Mesenchymal stem cell (in vitro differentiated cells and primary cell): ENCODE measurements around the gene ARHGDIG.
"Not testable (repeated sequence)": the region's sequence is repeated elsewhere in the genome, so short reads cannot be mapped to it uniquely, and the experiment has no call there.

Experiments used
- DNase-seq: peaks from one replicate; pipeline ENCODE4 v3.0.0-alpha.2; 2013
- H2AFZ ChIP-seq: one replicate; pipeline ENCODE4 v1.6.1; 2013; ENCODE audit warnings: low read depth, mild to moderate bottlenecking, control low read depth, inconsistent platforms, low read length, moderate library complexity
- H2AK5ac ChIP-seq: 2 replicates; pipeline ENCODE4 v1.6.1; 2013; ENCODE audit warnings: low read length, moderate library complexity, mild to moderate bottlenecking, inconsistent platforms; ENCODE audit not compliant: severe bottlenecking
- H2BK120ac ChIP-seq: one replicate; pipeline ENCODE4 v1.6.1; 2013; ENCODE audit warnings: low read depth, mild to moderate bottlenecking, inconsistent platforms, low read length, moderate library complexity
- H2BK12ac ChIP-seq, 2 experiments: one replicate each; pipeline ENCODE4 v1.6.1; 2013; ENCODE audit warnings: inconsistent platforms in 2 of 2, low read length in 2 of 2, mild to moderate bottlenecking in 2 of 2, moderate library complexity in 2 of 2, control low read depth in 1 of 2
- H2BK15ac ChIP-seq: one replicate; pipeline ENCODE4 v1.6.1; 2013; ENCODE audit warnings: mild to moderate bottlenecking, low read depth, inconsistent platforms; ENCODE audit not compliant: poor library complexity, severe bottlenecking
- H2BK5ac ChIP-seq: 2 replicates; pipeline ENCODE4 v1.6.1; 2013; ENCODE audit warnings: low read depth, mild to moderate bottlenecking, low read length, control low read depth, inconsistent platforms; ENCODE audit not compliant: poor library complexity, severe bottlenecking
- H3K14ac ChIP-seq, 2 experiments: one replicate each; pipeline ENCODE4 v1.6.1; 2013; ENCODE audit warnings: inconsistent platforms in 2 of 2, low read length in 2 of 2, control low read depth in 1 of 2, mild to moderate bottlenecking in 1 of 2, moderate library complexity in 1 of 2
- H3K18ac ChIP-seq, 2 experiments: one replicate each; pipeline ENCODE4 v1.6.1; 2013; ENCODE audit warnings: inconsistent platforms in 2 of 2, low read length in 2 of 2, control low read depth in 1 of 2, low read depth in 1 of 2, mild to moderate bottlenecking in 1 of 2
- H3K23ac ChIP-seq, 2 experiments: one replicate each; pipeline ENCODE4 v1.6.1; 2013; ENCODE audit warnings: inconsistent platforms in 2 of 2, low read length in 2 of 2, mild to moderate bottlenecking in 2 of 2, moderate library complexity in 2 of 2, control low read depth in 1 of 2
- H3K27ac ChIP-seq: 2 replicates; pipeline ENCODE4 v1.5.1; 2013; ENCODE audit warnings: mild to moderate bottlenecking, moderate library complexity, low read length, control low read depth, inconsistent platforms; ENCODE audit not compliant: poor library complexity, severe bottlenecking
- H3K27me3 ChIP-seq, 2 experiments: 2 replicates each; pipeline versions ENCODE4 v1.6.1 to v1.7.0; 2013; ENCODE audit warnings: low read length in 2 of 2, mild to moderate bottlenecking in 2 of 2, moderate library complexity in 2 of 2, control low read depth in 1 of 2, inconsistent platforms in 1 of 2; ENCODE audit not compliant: control insufficient read depth in 1 of 2, insufficient read depth in 1 of 2
- H3K36me3 ChIP-seq, 2 experiments: 2 replicates each; pipeline versions ENCODE4 v1.6.1 to v1.7.0; 2013; ENCODE audit warnings: low read length in 2 of 2, control low read depth in 1 of 2, inconsistent platforms in 1 of 2, low read depth in 1 of 2, mild to moderate bottlenecking in 1 of 2; ENCODE audit not compliant: insufficient read depth in 2 of 2, control insufficient read depth in 1 of 2
- H3K4ac ChIP-seq, 2 experiments: one replicate each; pipeline ENCODE4 v1.6.1; 2013; ENCODE audit warnings: inconsistent platforms in 2 of 2, low read length in 2 of 2, mild to moderate bottlenecking in 2 of 2, moderate library complexity in 2 of 2, control low read depth in 1 of 2, low read depth in 1 of 2
- H3K4me1 ChIP-seq: 2 replicates; pipeline ENCODE4 v1.6.1; 2013; ENCODE audit warnings: low read depth, low read length, control low read depth; ENCODE audit not compliant: control insufficient read depth, insufficient read depth
- H3K4me2 ChIP-seq: 2 replicates; pipeline ENCODE4 v1.6.1; 2013; ENCODE audit warnings: low read length, mild to moderate bottlenecking, inconsistent platforms; ENCODE audit not compliant: poor library complexity, severe bottlenecking
- H3K4me3 ChIP-seq, 2 experiments: 2 replicates each; pipeline versions ENCODE4 v1.5.1 to v1.7.0; 2013; ENCODE audit warnings: low read length in 2 of 2, mild to moderate bottlenecking in 2 of 2, control low read depth in 1 of 2, low read depth in 1 of 2; ENCODE audit not compliant: insufficient read depth in 1 of 2
- H3K79me1 ChIP-seq: replicated peaks from 2 replicates; pipeline ENCODE4 v1.6.1; 2013; ENCODE audit warnings: mild to moderate bottlenecking, control low read depth, low read length, inconsistent platforms; ENCODE audit not compliant: poor library complexity, severe bottlenecking
- H3K9ac ChIP-seq: 2 replicates; pipeline ENCODE4 v1.7.0; 2013; ENCODE audit warnings: mild to moderate bottlenecking, low read length, moderate library complexity
- H3K9me3 ChIP-seq: 2 replicates; pipeline ENCODE4 v1.7.0; 2013; ENCODE audit warnings: mild to moderate bottlenecking, low read length; ENCODE audit not compliant: control insufficient read depth
- H4K8ac ChIP-seq: one replicate; pipeline ENCODE4 v1.6.1; 2013; ENCODE audit warnings: inconsistent platforms, mild to moderate bottlenecking, low read length, moderate library complexity
- H4K91ac ChIP-seq: one replicate; pipeline ENCODE4 v1.6.1; 2013; ENCODE audit warnings: mild to moderate bottlenecking, low read length, inconsistent platforms
- WGBS: methylation state at CpG from one replicate; pipeline ENCODE4 v1.1.7; 2013; ENCODE audit warnings: mixed read lengths; 5-methylcytosine and 5-hydroxymethylcytosine counted together

The ARHGDIG gene

GRCh38 chr16:325375-326145, 45.2 kb downstream of the ARHGDIG start:
- no peak overlapping the region for H2BK12ac ChIP-seq
- DNase-seq, result no peak
- H3K9me3 ChIP-seq, result no peaks in the 10 kb centered on the region
- peak overlapping the region; percentile 15 for H2BK5ac ChIP-seq
- WGBS, result 94% methylated on average over 27 of the region's 28 CpGs
- H3K4me3 ChIP-seq, result no peak overlapping the region
- no peak overlapping the region for H3K18ac ChIP-seq
- no peak overlapping the region for H3K14ac ChIP-seq
- no peak overlapping the region for H3K4me2 ChIP-seq
- no peak overlapping the region for H3K9ac ChIP-seq
- H2AK5ac ChIP-seq, result no peak overlapping the region
- no peaks in the 10 kb centered on the region for H3K27me3 ChIP-seq
- no peak overlapping the region for H4K8ac ChIP-seq
- H3K4me1 ChIP-seq, result peaks cover 33% of the 10 kb centered on the region
- H3K36me3 ChIP-seq, result peaks cover 0 to 22% of the 10 kb centered on the region in 2 experiments
- no peak overlapping the region for H4K91ac ChIP-seq
- H2AFZ ChIP-seq, result no peak overlapping the region
- no peak overlapping the region for H3K27ac ChIP-seq
- H3K4ac ChIP-seq, result no peak overlapping the region
- H3K23ac ChIP-seq, result no peak overlapping the region
- no peak overlapping the region for H2BK120ac ChIP-seq
- H3K79me1 ChIP-seq, result peaks cover 27% of the 10 kb centered on the region
- no peak overlapping the region for H2BK15ac ChIP-seq

- no peak overlapping the region for H4K8ac ChIP-seq
- no peak overlapping the region for H3K4ac ChIP-seq
- 85% methylated on average over 2 of the region's 2 CpGs for WGBS
- no peak overlapping the region for H2AK5ac ChIP-seq
- H3K79me1 ChIP-seq, result peaks cover 23% of the 10 kb centered on the region
- H3K4me1 ChIP-seq, result peaks cover 22% of the 10 kb centered on the region
- H2BK5ac ChIP-seq, result no peak overlapping the region
- H2AFZ ChIP-seq, result no peak overlapping the region
- H3K9ac ChIP-seq, result no peak overlapping the region
- peaks cover 0 to 3% of the 10 kb centered on the region in 2 experiments for H3K36me3 ChIP-seq
- no peak overlapping the region for H3K18ac ChIP-seq
- no peaks in the 10 kb centered on the region for H3K9me3 ChIP-seq
- no peak overlapping the region for H2BK15ac ChIP-seq
- no peak overlapping the region for H3K4me2 ChIP-seq
- H3K23ac ChIP-seq, result peak overlapping the region in 1 of 2 experiments; percentile 99
- H2BK12ac ChIP-seq, result peak overlapping the region in 1 of 2 experiments; percentile 25
- H2BK120ac ChIP-seq, result no peak overlapping the region
- no peak overlapping the region for H4K91ac ChIP-seq
- H3K14ac ChIP-seq, result no peak overlapping the region
- H3K27ac ChIP-seq, result no peak overlapping the region
- H3K4me3 ChIP-seq, result no peak overlapping the region
- no peak for DNase-seq
- H3K27me3 ChIP-seq, result no peaks in the 10 kb centered on the region
These were observed 50.4 kb downstream of the ARHGDIG start for GRCh38 chr16:330741-331140.

GRCh38 chr16:331181-331814, 50.9 kb downstream of the ARHGDIG start:
- H3K14ac ChIP-seq, H2BK12ac ChIP-seq, H3K4ac ChIP-seq, H3K9ac ChIP-seq, H2BK15ac ChIP-seq, H4K91ac ChIP-seq, H2AK5ac ChIP-seq, H3K27me3 ChIP-seq, H3K23ac ChIP-seq, H3K4me2 ChIP-seq, H3K9me3 ChIP-seq, H2BK5ac ChIP-seq, H2AFZ ChIP-seq, H2BK120ac ChIP-seq, H3K27ac ChIP-seq, H4K8ac ChIP-seq, H3K18ac ChIP-seq, H3K36me3 ChIP-seq: not testable (repeated sequence)
- peak; percentile 79 for DNase-seq
- peak overlapping the region in 1 of 2 experiments; percentile 18 for H3K4me3 ChIP-seq
- H3K79me1 ChIP-seq, result peaks cover 25% of the 10 kb centered on the region
- peaks cover 22% of the 10 kb centered on the region for H3K4me1 ChIP-seq
- 50% methylated on average over 6 of the region's 6 CpGs for WGBS
